NCI-H2171 treated with DMSO at 0.1 percent for 48 hours (cell line): Measurements from ENCODE around the gene SYT7.
"Not testable (repeated sequence)": the region's sequence is repeated elsewhere in the genome, so short reads cannot be mapped to it uniquely, and the experiment has no call there.

Experiments used
- DNase-seq: peaks from one replicate; lab custom pipeline; 2025; lab: John Stamatoyannopoulos, UW

SYT7 gene

DNA sequence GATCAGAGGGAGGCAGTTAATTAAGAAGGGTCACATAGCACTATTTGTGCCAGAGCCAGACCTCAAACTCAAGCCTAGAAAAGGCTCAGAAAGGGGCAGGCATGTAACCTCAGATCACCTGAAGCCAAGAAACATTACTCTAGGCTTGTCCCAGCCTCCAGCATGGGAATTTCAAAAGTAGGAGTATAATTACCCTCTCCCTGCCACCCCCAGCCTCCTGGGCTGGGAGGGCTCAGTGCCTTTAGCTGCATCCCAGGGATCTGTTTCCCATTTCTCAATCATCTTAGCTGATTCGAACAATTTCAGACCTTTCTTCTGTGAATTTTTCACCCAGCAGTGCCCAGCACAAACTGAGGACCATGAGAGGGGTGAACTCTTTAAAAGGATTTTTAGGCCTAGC lies 105.4 kb downstream of the SYT7 start:
- DNase-seq, result no peak

DNA sequence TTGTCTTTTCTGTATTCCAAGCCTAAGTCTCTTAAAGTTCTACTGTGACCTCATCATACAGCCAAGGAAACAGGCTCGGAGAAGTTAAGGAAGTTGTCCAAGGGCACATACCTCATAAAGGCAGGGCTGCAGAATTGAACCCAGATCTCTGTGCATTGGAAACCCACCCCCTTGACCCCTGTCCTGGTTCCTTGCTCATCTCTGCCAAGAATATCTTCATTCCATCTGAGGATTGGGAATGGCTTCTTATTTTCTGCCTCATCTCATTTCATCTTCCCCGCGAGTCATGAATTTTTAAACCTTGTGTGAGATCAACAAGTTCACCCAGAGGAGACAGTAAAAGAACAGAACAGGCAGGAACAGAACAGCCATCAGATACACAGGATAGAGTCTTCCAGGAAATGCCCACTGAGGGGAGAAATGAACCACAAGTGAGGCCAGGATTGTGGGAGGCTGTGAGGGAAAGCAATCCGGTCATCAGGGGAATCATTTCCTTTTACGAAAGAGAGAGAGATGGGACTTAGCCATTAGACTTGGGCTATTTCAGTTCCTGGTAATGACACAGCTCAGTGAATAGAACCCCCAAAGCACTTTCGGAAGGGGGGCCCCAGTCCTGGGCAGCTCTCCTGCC lies 106.7 kb downstream of the SYT7 start:
- no peak for DNase-seq

DNA sequence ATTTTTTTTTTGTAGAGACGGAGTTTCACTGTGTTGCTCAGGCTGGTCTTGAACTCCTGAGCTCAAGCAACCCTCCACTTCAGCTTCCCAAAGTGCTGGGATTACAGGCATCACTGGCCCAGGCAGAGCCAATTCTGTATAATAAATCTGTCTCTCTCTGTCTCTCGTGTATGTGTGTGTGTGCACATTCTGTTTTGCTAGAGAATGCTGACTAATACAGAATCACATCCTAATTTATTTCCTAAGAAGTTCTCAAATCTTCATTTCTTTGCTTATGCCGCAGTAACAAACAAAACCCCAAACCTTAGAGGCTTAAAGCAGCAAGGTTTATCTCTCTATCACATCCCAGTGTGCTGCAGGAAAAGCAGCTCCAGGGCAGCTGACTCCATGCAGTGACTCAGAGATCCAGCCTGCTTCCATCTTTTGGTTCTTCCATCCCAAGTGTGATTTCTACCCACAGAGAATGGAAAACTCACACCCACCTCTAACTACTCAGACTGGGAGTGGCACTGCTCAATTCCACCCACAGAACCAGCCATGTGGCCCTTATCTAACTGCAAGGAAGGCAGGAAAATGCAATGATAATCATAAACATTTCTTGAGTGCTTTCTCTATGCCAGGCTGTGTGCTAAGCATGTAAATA lies 107.4 kb downstream of the SYT7 start:
- DNase-seq, result no peak

DNA sequence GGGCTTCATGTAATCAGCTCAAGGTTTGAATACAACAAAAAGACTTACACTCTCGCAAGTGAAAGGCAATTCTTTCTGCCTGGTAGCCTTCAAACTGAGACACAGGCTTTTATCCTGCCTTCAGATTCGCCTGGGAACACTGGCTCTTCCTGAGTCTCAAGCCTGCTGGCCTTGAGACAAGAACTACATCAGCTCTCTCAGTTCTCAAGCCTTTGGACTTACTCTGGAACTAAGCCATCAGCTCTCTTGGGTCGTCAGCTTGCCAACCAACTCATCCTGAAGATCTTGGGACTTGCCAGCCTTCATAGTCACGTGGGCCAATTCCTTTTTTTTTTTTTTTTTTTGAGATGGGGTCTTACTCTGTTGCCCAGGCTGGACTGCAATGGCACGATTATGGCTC lies 108.0 kb downstream of the SYT7 start:
- DNase-seq, result no peak

DNA sequence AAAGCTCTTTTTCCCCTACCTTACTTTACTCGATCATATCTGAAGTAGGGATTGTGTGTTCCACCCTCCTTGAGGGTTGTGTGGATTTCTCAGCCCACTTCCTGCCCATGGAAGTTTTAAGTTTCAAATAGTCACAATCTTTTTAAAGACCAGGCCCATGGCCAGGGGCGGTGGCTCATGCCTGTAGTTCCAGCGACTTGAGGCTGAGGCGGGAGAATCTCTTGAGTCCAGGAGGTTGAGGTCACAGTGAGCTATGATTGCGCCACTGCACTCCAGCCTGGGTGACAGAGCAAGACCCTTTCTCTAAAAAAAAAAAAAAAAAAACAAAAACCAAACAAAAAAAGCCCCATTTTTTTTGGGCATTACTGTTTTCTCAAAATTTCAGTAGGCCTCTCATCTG lies 108.6 kb downstream of the SYT7 start:
- no peak for DNase-seq

DNA sequence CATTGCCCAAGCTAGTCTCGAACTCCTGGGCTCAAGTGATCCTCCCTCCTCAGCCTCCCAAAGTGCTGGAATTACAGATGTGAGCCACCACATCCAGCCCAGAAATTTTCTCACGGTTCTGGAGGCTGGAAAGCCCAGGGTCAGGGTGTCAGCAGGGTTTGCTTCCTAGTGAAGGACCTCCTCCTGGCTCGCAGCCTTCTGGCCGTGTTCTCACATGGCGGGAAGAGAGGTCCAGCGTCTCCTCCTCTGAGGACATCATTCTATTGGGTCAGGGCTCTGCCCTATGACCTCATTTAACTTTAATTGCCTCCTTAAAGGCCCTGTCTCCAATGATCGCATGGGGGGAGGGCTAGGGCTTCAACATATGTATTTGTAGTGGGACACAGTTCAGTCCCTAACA lies 112.9 kb downstream of the SYT7 start:
- no peak for DNase-seq

DNA sequence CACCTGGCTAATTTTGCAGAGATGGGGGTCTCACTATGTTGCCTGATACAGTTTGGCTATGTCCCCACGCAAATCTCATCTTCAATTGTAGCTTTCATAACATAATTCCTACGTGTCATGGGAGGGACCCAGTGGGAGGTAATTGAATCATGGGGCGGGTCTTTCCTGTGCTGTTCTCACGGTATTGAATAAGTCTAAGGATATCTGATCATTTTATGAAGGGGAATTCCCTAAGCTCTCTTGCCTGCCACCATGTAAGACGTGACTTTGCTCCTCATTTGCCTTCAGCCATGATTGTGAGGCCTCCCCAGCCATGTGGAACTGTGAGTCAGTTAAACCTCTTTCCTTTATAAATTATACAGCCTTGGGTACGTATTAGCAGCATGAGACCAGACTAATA lies 113.3 kb downstream of the SYT7 start:
- not testable (repeated sequence) for DNase-seq
